ENCODE measurements around the gene GPR107.

GRCh38 chr9:130186051-130186450 is 132.3 kb downstream of the GPR107 start:
- TF ChIP-seq CTCF (IDR thresholded peaks at IDR 0.05) (no peak), ZFX (IDR thresholded peaks at IDR 0.05; ENCODE audit: borderline replicate concordance) (no peak)
